GOT3 (cell line): ENCODE data around the gene TMEM187.

Experiments used
- DNase-seq: peaks from one replicate; lab custom pipeline; 2025; ENCODE audit warnings: mixed read lengths; lab: John Stamatoyannopoulos, UW

TMEM187 gene

GRCh38 chrX:153954558-153955227 is 17.9 kb upstream of the TMEM187 start:
- DNase-seq = no peak

- no peak for DNase-seq
These were observed 17.3 kb upstream of the TMEM187 start for GRCh38 chrX:153955228-153955732.

- DNase-seq = no peak
These were observed 16.3 kb upstream of the TMEM187 start for GRCh38 chrX:153956044-153956907.

GRCh38 chrX:153957224-153957623 is 15.3 kb upstream of the TMEM187 start:
- no peak for DNase-seq

- DNase-seq = no peak
These were observed 13.9 kb upstream of the TMEM187 start for GRCh38 chrX:153958605-153959004.

- no peak for DNase-seq
These were observed 12.9 kb upstream of the TMEM187 start for GRCh38 chrX:153959649-153960048.

GRCh38 chrX:153960077-153960476 is 12.5 kb upstream of the TMEM187 start:
- DNase-seq = no peak

GRCh38 chrX:153960786-153961185 is 11.8 kb upstream of the TMEM187 start:
- DNase-seq = no peak

GRCh38 chrX:153961292-153961691 is 11.3 kb upstream of the TMEM187 start:
- DNase-seq = no peak

- no peak for DNase-seq
These were observed 9.0 kb upstream of the TMEM187 start for GRCh38 chrX:153963546-153963945.

- DNase-seq = no peak
These were observed 8.4 kb upstream of the TMEM187 start for GRCh38 chrX:153964105-153964504.

GRCh38 chrX:153965406-153965805 is 7.1 kb upstream of the TMEM187 start:
- no peak for DNase-seq

- DNase-seq = no peak
These were observed 6.3 kb upstream of the TMEM187 start for GRCh38 chrX:153966283-153966688.

- DNase-seq = no peak
These were observed 5.6 kb upstream of the TMEM187 start for GRCh38 chrX:153966841-153967535.

- DNase-seq = no peak
These were observed 4.9 kb upstream of the TMEM187 start for GRCh38 chrX:153967536-153968224.

GRCh38 chrX:153968255-153968654 is 4.3 kb upstream of the TMEM187 start:
- DNase-seq = no peak

- DNase-seq = no peak
These were observed 3.8 kb upstream of the TMEM187 start for GRCh38 chrX:153968754-153969124.

GRCh38 chrX:153969125-153969903 is 3.2 kb upstream of the TMEM187 start:
- DNase-seq = no peak

GRCh38 chrX:153969904-153970356 is 2.6 kb upstream of the TMEM187 start:
- no peak for DNase-seq

- DNase-seq = no peak
These were observed 2.0 kb upstream of the TMEM187 start for GRCh38 chrX:153970357-153971123.
